Measurements from ENCODE around the gene DLG2.
"Not testable (repeated sequence)": the region's sequence is repeated elsewhere in the genome, so short reads cannot be mapped to it uniquely, and the experiment has no call there.

The DLG2 gene

DNA sequence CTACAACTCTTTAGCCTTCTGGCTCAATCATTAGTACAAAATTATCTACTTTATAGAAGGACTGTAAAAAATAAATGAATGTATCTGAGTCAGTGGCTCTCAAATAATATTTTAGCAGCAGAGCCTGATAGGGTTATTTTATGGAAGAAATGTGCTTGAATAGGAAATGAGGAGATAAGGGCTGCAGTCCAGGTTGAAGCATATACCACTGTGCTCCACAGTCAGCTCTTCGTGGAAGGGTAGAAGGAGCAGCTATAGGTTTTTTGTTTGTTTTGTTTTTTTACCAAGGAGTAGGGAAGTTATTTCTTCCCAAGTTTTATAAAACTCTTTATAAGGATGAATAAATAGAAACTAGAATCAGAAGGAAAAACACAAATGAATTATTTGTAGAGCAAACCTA lies 242.0 kb downstream of the DLG2 start:
- TF ChIP-seq, protein P1, sequence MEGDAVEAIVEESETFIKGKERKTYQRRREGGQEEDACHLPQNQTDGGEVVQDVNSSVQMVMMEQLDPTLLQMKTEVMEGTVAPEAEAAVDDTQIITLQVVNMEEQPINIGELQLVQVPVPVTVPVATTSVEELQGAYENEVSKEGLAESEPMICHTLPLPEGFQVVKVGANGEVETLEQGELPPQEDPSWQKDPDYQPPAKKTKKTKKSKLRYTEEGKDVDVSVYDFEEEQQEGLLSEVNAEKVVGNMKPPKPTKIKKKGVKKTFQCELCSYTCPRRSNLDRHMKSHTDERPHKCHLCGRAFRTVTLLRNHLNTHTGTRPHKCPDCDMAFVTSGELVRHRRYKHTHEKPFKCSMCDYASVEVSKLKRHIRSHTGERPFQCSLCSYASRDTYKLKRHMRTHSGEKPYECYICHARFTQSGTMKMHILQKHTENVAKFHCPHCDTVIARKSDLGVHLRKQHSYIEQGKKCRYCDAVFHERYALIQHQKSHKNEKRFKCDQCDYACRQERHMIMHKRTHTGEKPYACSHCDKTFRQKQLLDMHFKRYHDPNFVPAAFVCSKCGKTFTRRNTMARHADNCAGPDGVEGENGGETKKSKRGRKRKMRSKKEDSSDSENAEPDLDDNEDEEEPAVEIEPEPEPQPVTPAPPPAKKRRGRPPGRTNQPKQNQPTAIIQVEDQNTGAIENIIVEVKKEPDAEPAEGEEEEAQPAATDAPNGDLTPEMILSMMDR (IDR thresholded peaks at IDR 0.05; ENCODE audit: insufficient read depth, low read depth, low read length, missing control alignments): no peak
- DNase-seq (ENCODE audit: low read depth): no peak
- no peak overlapping the region for H3K4me3 ChIP-seq (ENCODE audit: low read length)

DNA sequence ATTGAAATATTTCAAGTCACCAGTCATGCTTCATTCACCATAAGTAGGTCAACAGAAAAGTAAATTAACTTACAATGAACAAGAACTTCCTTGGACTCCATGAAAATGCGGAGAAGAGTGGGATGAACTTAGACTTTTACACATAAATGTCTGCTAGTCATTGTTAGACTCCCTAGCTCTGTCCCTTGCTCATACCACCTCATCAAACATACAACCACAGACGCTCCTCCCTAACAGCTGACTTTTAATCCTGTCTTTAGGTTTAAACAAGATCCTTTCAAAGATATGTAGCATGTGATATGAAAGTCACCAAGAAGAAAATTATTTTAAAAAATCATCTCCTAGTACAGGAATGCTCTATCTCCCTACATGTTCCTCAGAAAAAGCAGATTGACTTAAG lies 248.1 kb downstream of the DLG2 start:
- no peak for DNase-seq (ENCODE audit: low read depth)
- TF ChIP-seq, protein P1 (IDR thresholded peaks at IDR 0.05; ENCODE audit: insufficient read depth, low read depth, low read length, missing control alignments): no peak
- H3K4me3 ChIP-seq (ENCODE audit: low read length): no peak overlapping the region

DNA sequence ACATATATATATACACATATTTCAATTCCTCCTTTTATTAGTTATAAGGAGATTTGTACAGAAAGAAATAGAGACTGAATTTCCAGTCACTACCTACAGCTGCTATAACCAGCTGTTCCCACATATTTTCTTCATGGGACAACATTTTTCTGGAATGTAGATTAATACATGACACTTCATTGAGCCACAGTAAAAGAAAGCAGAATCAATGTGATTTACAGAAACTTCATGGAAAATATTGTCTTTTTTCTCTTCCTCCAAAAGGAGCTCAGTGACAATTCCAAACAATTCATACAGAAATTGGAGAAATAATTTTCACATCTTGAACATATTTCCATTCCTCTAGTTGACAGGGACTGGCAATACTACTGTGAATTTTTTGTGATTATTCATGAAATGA lies 249.2 kb downstream of the DLG2 start:
- DNase-seq (ENCODE audit: low read depth): no peak
- TF ChIP-seq, protein P1 (IDR thresholded peaks at IDR 0.05; ENCODE audit: insufficient read depth, low read depth, low read length, missing control alignments): no peak
- no peak overlapping the region for H3K4me3 ChIP-seq (ENCODE audit: low read length)

DNA sequence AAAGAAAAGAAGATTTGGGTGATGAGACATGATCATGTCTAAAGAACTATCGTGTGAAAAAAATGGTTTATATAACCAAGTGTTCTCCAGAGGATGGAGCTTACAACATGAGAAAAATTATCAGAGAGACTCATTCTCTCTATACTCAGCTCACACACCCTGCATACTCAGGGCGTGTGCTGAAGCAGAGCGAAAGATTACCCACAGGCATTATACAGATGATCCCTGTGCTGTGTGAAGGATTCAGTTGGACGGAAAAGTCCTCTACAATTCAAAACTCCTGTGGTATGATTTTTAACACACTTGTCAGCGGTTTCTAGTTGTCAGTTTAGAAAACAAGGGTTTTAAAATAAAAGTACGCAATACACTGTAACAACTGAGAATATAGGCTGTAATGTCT lies 267.3 kb downstream of the DLG2 start:
- TF ChIP-seq, protein P1 (IDR thresholded peaks at IDR 0.05; ENCODE audit: insufficient read depth, low read depth, low read length, missing control alignments): no peak
- H3K4me3 ChIP-seq (ENCODE audit: low read length): no peak overlapping the region

DNA sequence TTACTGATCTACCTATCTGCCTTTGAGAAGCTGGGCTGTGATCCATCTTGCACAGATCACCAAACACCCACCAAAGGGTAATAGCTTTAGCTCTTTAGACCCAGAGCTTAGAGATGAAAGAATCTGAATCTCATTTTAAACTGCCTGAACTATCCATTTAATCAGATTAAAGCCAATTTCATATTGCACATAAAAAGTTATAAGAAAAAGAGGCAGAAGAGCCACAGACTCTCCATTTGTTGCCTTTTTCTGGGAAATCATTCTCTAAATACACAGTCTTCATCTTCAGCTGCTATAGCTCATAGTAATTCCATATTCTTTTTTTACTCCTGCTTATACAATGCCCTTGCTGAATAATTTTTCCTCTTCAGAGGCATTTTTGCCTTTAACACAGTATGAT lies 271.2 kb downstream of the DLG2 start:
- no peak for DNase-seq (ENCODE audit: low read depth)
- no peak overlapping the region for H3K4me3 ChIP-seq (ENCODE audit: low read length)
- TF ChIP-seq, protein P1 (IDR thresholded peaks at IDR 0.05; ENCODE audit: insufficient read depth, low read depth, low read length, missing control alignments): no peak

More for the DNA sequence above, 267.3 kb downstream of the DLG2 start:
- no peak for DNase-seq (ENCODE audit: low read depth)

DNA sequence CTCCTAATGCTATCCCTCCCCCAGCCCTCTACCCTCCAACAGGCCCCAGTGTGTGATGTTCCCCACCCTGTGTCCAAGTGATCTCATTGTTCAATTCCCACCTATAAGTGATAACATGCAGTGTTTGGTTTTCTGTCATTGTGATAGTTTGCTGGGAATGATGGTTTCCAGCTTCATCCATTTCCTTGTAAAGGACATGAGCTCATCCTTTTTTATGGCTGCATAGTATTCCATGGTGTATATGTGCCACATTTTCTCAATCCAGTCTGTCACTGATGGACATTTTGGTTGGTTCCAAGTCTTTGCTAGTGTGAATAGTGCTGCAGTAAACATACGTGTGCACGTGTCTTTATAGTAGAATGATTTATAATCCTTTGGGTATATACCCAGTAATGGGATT lies 277.6 kb downstream of the DLG2 start:
- not testable (repeated sequence) for DNase-seq (ENCODE audit: low read depth); H3K4me3 ChIP-seq (ENCODE audit: low read length)

DNA sequence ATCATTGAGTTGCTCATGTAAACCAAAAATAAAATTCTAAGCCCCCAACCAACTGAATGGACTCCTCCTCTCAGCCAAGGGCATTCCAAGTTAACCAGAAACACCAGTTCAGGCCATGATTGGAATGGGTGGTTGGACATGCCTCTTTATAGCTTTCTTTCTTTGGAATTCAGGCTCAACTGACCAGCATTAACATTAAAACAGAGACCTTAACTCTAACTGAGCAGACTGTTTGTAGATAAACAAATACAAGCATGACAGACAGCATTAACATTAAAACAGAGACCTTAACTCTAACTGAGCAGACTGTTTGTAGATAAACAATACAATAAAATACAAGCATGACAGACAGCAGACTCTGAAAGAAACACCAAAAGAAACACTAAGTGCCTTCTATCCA lies 278.2 kb downstream of the DLG2 start:
- TF ChIP-seq, protein P1 (IDR thresholded peaks at IDR 0.05; ENCODE audit: insufficient read depth, low read depth, low read length, missing control alignments): no peak
- no peak for DNase-seq (ENCODE audit: low read depth)
- no peak overlapping the region for H3K4me3 ChIP-seq (ENCODE audit: low read length)

DNA sequence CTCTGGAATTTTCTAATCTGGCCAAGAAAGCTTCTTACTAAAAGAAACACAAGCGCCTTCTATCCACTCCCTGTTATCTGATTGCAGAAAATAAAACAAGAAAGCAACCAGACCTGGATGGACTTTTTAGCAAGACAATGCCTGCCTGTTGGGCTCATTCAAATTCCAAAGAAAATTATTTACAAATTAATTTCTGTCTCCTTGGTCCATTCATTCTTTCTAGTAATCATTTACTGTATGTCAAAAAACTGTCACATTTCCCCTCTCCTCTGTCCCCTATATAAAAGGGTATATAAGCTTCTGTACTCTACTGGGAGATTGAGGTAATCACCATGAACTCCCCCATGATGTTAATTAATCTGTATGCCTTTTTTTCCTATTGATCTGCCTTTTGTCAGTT lies 279.9 kb downstream of the DLG2 start:
- TF ChIP-seq, protein P1 (IDR thresholded peaks at IDR 0.05; ENCODE audit: insufficient read depth, low read depth, low read length, missing control alignments): no peak
- DNase-seq (ENCODE audit: low read depth): no peak
- no peak overlapping the region for H3K4me3 ChIP-seq (ENCODE audit: low read length)

Data from epithelial cell of esophagus (primary cell).